Bladder microvascular endothelial cell (primary cell): ENCODE measurements around the gene TDRD7. TPM values are rescaled to one million over a fixed set of nuclear protein-coding genes. Genes with fewer than 3 reads are reported as not detected.

ENCODE experiments used
- total RNA-seq: library from RNA; depleted of rRNA; stranded (reverse); fragments of >200 nt; gene quantifications from 2 replicates; pipeline ENCODE4 v1.2.3, GENCODE V29; 2014

The TDRD7 gene
- 13.3 and 21.5 TPM in 2 replicates for total RNA-seq

GRCh38 chr9:97411789-97412625, at the start of gene TDRD7:
TSS of gene TDRD7 (plus strand) at chr9:97412096. CDS start at chr9:97428466, 16,370 bp downstream.

GRCh38 chr9:97501177-97501971, 89.5 kb downstream of the TDRD7 start, which contains the start of gene TMOD1:
TSS of gene TMOD1 (plus strand) at chr9:97501666. CDS start at chr9:97524189, 22,523 bp downstream.

Other genes starting within 250 kb of the TDRD7 start
- 0.32 and 2.6 TPM in 2 replicates for gene CCDC180, start 104.4 kb upstream of the TDRD7 start, total RNA-seq
- 1.5 and 7.9 TPM in 2 replicates for gene TMOD1, start 89.6 kb downstream of the TDRD7 start, total RNA-seq
- gene TSTD2, start 221.3 kb downstream of the TDRD7 start, total RNA-seq, result 7.4 and 22.8 TPM in 2 replicates
- 28.7 and 49.9 TPM in 2 replicates for gene NCBP1, start 221.7 kb downstream of the TDRD7 start, total RNA-seq